Central memory CD4-positive, alpha-beta T cell (primary cell): Measurements from ENCODE around the gene EME2.
"Not testable (repeated sequence)": the region's sequence is repeated elsewhere in the genome, so short reads cannot be mapped to it uniquely, and the experiment has no call there.

Source experiments
- DNase-seq: peaks from one replicate; pipeline ENCODE4 v3.0.0; 2022
- total RNA-seq, 3 experiments: gene quantifications; one replicate each; lab custom pipeline; 2026; lab: John Stamatoyannopoulos, UW

Gene EME2
- 34.2 to 71.0 (median 51.0) reads per million in 3 experiments for total RNA-seq

- DNase-seq, result peak; percentile 41
Measured at GRCh38 chr16:1772362-1772907, at the start of gene EME2. Gene EME2, plus strand, starts transcription at chr16:1772810. Its CDS starts 418 bp downstream, at chr16:1773228.

- DNase-seq, result peak; percentile 26
Measured at GRCh38 chr16:1723450-1724147, 49.0 kb upstream of the EME2 start.

- no peak for DNase-seq
Measured at GRCh38 chr16:1724491-1724890, 48.1 kb upstream of the EME2 start.

- DNase-seq, result no peak
Measured at GRCh38 chr16:1726661-1727502, 45.7 kb upstream of the EME2 start.

GRCh38 chr16:1727651-1728624 is 44.7 kb upstream of the EME2 start:
- DNase-seq, result no peak

- DNase-seq, result no peak
Measured at GRCh38 chr16:1729026-1729425, 43.6 kb upstream of the EME2 start.

- no peak for DNase-seq
Measured at GRCh38 chr16:1729445-1729844, 43.2 kb upstream of the EME2 start.

GRCh38 chr16:1731073-1731472 is 41.5 kb upstream of the EME2 start:
- DNase-seq, result no peak

- DNase-seq, result no peak
Measured at GRCh38 chr16:1731603-1732002, 41.0 kb upstream of the EME2 start.

- DNase-seq, result no peak
Measured at GRCh38 chr16:1732071-1732470, 40.5 kb upstream of the EME2 start.

GRCh38 chr16:1732551-1732987 is 40.0 kb upstream of the EME2 start:
- not testable (repeated sequence) for DNase-seq

GRCh38 chr16:1734123-1734522 is 38.5 kb upstream of the EME2 start:
- no peak for DNase-seq

- DNase-seq, result no peak
Measured at GRCh38 chr16:1734816-1735215, 37.8 kb upstream of the EME2 start.

- no peak for DNase-seq
Measured at GRCh38 chr16:1740234-1740633, 32.4 kb upstream of the EME2 start.

GRCh38 chr16:1740781-1741490 is 31.7 kb upstream of the EME2 start:
- DNase-seq, result no peak

GRCh38 chr16:1741553-1742165 is 31.0 kb upstream of the EME2 start:
- DNase-seq, result no peak

GRCh38 chr16:1743376-1744337 is 29.0 kb upstream of the EME2 start:
- DNase-seq, result no peak

- no peak for DNase-seq
Measured at GRCh38 chr16:1744338-1744840, 28.2 kb upstream of the EME2 start.

GRCh38 chr16:1745181-1745899 is 27.3 kb upstream of the EME2 start:
- no peak for DNase-seq
